Subcutaneous abdominal adipose tissue (tissue), 5 donors: Measurements from ENCODE around the gene PPFIA2.

ENCODE experiments used
- H3K27ac ChIP-seq: one replicate; pipeline ENCODE4 v1.7.0; 2013; ENCODE audit warnings: low read depth, mild to moderate bottlenecking, inconsistent platforms, low read length, moderate library complexity
- H3K27me3 ChIP-seq, 5 donors: one replicate each; pipeline ENCODE4 v1.7.0; 2013; ENCODE audit warnings: low read length in 5 of 5, inconsistent platforms in 1 of 5; ENCODE audit not compliant: control insufficient read depth in 5 of 5, insufficient read depth in 4 of 5
- H3K36me3 ChIP-seq, 5 donors: one replicate each; pipeline ENCODE4 v1.7.0; 2013; ENCODE audit warnings: low read length in 5 of 5; ENCODE audit not compliant: control insufficient read depth in 5 of 5, insufficient read depth in 5 of 5
- H3K4me1 ChIP-seq, 5 donors: one replicate each; pipeline ENCODE4 v1.7.0; 2013; ENCODE audit warnings: low read length in 5 of 5, mild to moderate bottlenecking in 3 of 5, moderate library complexity in 1 of 5; ENCODE audit not compliant: control insufficient read depth in 5 of 5, insufficient read depth in 5 of 5
- H3K4me3 ChIP-seq, 5 donors: one replicate each; pipeline ENCODE4 v1.7.0; 2013; ENCODE audit warnings: low read length in 5 of 5, low read depth in 1 of 5
- H3K9ac ChIP-seq, 5 donors: one replicate each; pipeline ENCODE4 v1.7.0; 2013; ENCODE audit warnings: low read length in 5 of 5, mild to moderate bottlenecking in 4 of 5, moderate library complexity in 3 of 5
- H3K9me3 ChIP-seq, 5 donors: one replicate each; pipeline ENCODE4 v1.7.0; 2013; ENCODE audit warnings: low read length in 5 of 5; ENCODE audit not compliant: control insufficient read depth in 5 of 5
- donor health status: healthy.
- donor health status: healthy.
- donor health status: healthy.
- donor health status: healthy.
- donor health status: healthy.

The PPFIA2 gene

GRCh38 chr12:81468206-81468605, 290.9 kb downstream of the PPFIA2 start:
- Histone ChIP-seq H3K9me3 (no peaks in the 10 kb centered on the region), H3K9ac (no peak overlapping the region), H3K27ac (no peak overlapping the region), H3K27me3 (no peaks in the 10 kb centered on the region), H3K36me3 (no peaks in the 10 kb centered on the region), H3K4me1 (no peaks in the 10 kb centered on the region), H3K4me3 (no peak overlapping the region)

GRCh38 chr12:81465876-81466275, 293.3 kb downstream of the PPFIA2 start:
- no peak overlapping the region for H3K9ac ChIP-seq
- no peak overlapping the region for H3K27ac ChIP-seq
- H3K4me3 ChIP-seq, result no peak overlapping the region
- no peaks in the 10 kb centered on the region for H3K27me3 ChIP-seq
- no peaks in the 10 kb centered on the region for H3K9me3 ChIP-seq
- H3K36me3 ChIP-seq, result no peaks in the 10 kb centered on the region
- no peaks in the 10 kb centered on the region for H3K4me1 ChIP-seq

- no peak overlapping the region for H3K4me3 ChIP-seq
- H3K4me1 ChIP-seq, result no peaks in the 10 kb centered on the region
- no peaks in the 10 kb centered on the region for H3K36me3 ChIP-seq
- H3K27me3 ChIP-seq, result no peaks in the 10 kb centered on the region
- H3K27ac ChIP-seq, result no peak overlapping the region
- H3K9me3 ChIP-seq, result no peaks in the 10 kb centered on the region
- no peak overlapping the region for H3K9ac ChIP-seq
These were observed 294.0 kb downstream of the PPFIA2 start for GRCh38 chr12:81465191-81465590.

GRCh38 chr12:81461163-81461562, 298.0 kb downstream of the PPFIA2 start:
- Histone ChIP-seq H3K27ac (no peak overlapping the region), H3K4me1 (peaks cover 0 to 5% (median 0%) of the 10 kb centered on the region in 5 donors)

DNA sequence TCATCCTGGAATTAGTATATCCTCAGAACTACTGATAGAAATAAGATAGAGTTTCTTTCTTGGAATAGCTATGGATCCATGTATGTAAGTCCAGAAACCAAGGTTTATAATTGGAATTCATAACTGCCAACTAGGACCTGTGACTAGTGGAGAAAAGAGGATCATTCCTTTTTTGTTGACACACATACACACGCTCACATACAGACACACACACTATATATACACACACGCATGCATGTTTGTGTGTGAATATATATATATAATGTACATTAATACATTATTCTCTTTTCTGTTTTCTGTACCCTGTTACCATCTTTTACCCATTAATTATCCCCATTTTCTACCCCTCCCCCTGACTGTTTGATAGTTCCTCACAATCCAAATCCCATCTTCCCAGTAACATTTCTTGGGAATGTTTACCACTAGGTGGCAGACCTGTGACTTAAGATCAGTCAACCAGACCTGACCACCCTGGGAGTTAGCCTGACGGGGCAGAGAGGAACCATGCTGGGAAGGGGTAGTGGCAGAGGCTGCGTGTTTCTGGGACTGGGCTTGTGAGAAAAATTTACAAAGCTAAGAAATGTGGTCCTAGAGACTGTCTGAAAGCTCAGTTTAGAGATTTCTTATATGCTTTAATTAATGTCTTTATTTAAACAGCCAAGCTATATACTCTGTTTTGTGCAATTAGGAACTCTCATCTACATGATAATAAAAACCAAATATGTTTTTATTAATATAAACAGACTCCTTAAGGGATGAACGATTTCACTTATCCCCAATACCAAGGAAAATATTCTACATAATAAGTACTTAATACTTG, 308.0 kb downstream of the PPFIA2 start:
- Histone ChIP-seq H3K4me1 (no peaks in the 10 kb centered on the region), H3K36me3 (no peaks in the 10 kb centered on the region), H3K27me3 (no peaks in the 10 kb centered on the region), H3K27ac (no peak overlapping the region), H3K9me3 (no peaks in the 10 kb centered on the region), H3K9ac (no peak overlapping the region), H3K4me3 (no peak overlapping the region)

More at GRCh38 chr12:81461163-81461562, 298.0 kb downstream of the PPFIA2 start:
- Histone ChIP-seq H3K27me3 (no peaks in the 10 kb centered on the region), H3K9me3 (no peaks in the 10 kb centered on the region), H3K36me3 (no peaks in the 10 kb centered on the region), H3K9ac (no peak overlapping the region), H3K4me3 (no peak overlapping the region)

DNA sequence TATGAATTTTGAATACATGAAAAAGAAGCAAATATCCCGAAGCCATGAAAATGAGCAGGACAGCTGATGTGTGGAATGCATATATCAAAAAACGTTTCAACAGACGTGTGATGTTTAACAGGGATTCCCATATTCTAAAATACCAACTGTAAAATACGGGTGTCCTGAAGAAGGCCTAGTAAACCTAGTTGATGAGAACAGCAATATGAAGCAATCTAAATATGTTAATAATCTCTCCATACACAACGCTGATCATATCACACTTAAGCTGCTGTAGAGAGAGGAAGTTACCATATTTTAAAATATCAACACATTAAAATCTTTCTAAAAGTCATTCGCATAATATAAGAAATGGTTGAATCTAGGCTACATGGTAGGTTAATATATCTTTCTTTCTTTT, 317.5 kb downstream of the PPFIA2 start:
- H3K4me1 ChIP-seq, result no peaks in the 10 kb centered on the region
- H3K36me3 ChIP-seq, result no peaks in the 10 kb centered on the region
- H3K27me3 ChIP-seq, result no peaks in the 10 kb centered on the region
- H3K9ac ChIP-seq, result no peak overlapping the region
- H3K27ac ChIP-seq, result no peak overlapping the region
- H3K9me3 ChIP-seq, result no peaks in the 10 kb centered on the region
- no peak overlapping the region for H3K4me3 ChIP-seq

- Histone ChIP-seq H3K9me3 (no peaks in the 10 kb centered on the region), H3K36me3 (no peaks in the 10 kb centered on the region), H3K4me1 (no peaks in the 10 kb centered on the region), H3K27me3 (no peaks in the 10 kb centered on the region), H3K27ac (no peak overlapping the region), H3K9ac (no peak overlapping the region), H3K4me3 (no peak overlapping the region)
These were observed 319.1 kb downstream of the PPFIA2 start for GRCh38 chr12:81440001-81440400.

DNA sequence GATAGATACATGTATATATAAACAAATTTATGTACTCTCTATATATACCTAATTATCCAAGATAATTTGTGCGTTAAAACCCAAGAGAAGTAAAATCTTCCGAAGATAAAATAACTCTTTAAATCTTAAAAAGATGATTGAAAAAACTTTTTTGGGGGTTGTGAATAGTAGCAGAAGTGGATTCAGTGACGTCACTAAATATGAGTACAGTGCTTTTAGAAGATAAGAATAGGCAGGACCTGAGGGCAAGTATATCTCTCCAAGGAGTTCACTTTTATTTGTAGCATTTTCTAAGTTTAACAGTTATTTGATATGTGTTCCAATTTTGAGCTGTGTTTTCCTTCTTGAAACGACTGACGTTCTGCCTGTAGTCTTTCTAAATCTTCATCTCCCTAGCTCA, 319.8 kb downstream of the PPFIA2 start:
- Histone ChIP-seq H3K27ac (no peak overlapping the region), H3K9ac (no peak overlapping the region), H3K27me3 (no peaks in the 10 kb centered on the region), H3K36me3 (no peaks in the 10 kb centered on the region), H3K4me1 (no peaks in the 10 kb centered on the region), H3K9me3 (no peaks in the 10 kb centered on the region), H3K4me3 (no peak overlapping the region)

- peaks cover 2 to 12% (median 7%) of the 10 kb centered on the region in 5 donors for H3K9me3 ChIP-seq
- H3K27me3 ChIP-seq, result no peaks in the 10 kb centered on the region
- H3K9ac ChIP-seq, result no peak overlapping the region
- H3K4me1 ChIP-seq, result no peaks in the 10 kb centered on the region
- no peak overlapping the region for H3K27ac ChIP-seq
- no peaks in the 10 kb centered on the region for H3K36me3 ChIP-seq
- no peak overlapping the region for H3K4me3 ChIP-seq
These were observed 342.1 kb downstream of the PPFIA2 start for GRCh38 chr12:81417056-81417455.

- no peaks in the 10 kb centered on the region for H3K27me3 ChIP-seq
- no peaks in the 10 kb centered on the region for H3K4me1 ChIP-seq
- H3K27ac ChIP-seq, result no peak overlapping the region
- H3K9ac ChIP-seq, result no peak overlapping the region
- H3K36me3 ChIP-seq, result no peaks in the 10 kb centered on the region
- H3K9me3 ChIP-seq, result peaks cover 2 to 12% (median 7%) of the 10 kb centered on the region in 5 donors
- H3K4me3 ChIP-seq, result no peak overlapping the region
These were observed 342.6 kb downstream of the PPFIA2 start for GRCh38 chr12:81416571-81416970.
